GM21528 (cell line): ENCODE results near the gene BICD1.
A peak's percentile ranks its signal among the peaks of the same experiment; 100 is the strongest.
"Not testable (repeated sequence)": the region's sequence is repeated elsewhere in the genome, so short reads cannot be mapped to it uniquely, and the experiment has no call there.

Experiments used
- ATAC-seq: cut with Tn5 transposase; IDR thresholded peaks from one replicate; pipeline ENCODE4 v1.9.1; 2021; ENCODE audit warnings: mild to moderate bottlenecking, moderate library complexity; ENCODE audit not compliant: unreplicated experiment, low FRiP score

The BICD1 gene

GRCh38 chr12:32106517-32107358 is at the start of gene BICD1:
Gene BICD1 (plus strand): TSS chr12:32106847. CDS start chr12:32107332, 485 bp downstream.
- ATAC-seq, result peak; percentile 82

GRCh38 chr12:32061033-32061432 is 45.6 kb upstream of the BICD1 start:
- ATAC-seq, result no peak

- no peak for ATAC-seq
Measured at GRCh38 chr12:32062881-32063280, 43.8 kb upstream of the BICD1 start.

DNA sequence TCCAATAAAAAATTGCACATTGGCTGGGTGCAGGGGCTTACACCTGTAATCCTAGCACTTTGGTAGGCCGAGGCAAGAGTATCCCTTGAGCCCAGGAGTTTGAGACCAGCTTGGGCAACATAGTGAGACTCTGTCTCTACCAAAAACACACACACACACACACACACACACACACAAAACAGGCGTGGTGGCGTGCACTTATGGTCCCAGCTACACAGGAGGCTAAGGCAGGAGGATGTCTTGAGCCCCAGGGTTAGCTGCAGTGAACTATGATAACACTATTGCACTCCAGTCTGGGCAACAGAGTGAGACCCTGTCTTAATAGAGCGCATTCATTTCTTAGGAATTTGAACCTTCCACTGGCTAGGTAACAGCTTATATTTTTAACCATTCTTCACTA is 42.9 kb upstream of the BICD1 start:
- no peak for ATAC-seq

DNA sequence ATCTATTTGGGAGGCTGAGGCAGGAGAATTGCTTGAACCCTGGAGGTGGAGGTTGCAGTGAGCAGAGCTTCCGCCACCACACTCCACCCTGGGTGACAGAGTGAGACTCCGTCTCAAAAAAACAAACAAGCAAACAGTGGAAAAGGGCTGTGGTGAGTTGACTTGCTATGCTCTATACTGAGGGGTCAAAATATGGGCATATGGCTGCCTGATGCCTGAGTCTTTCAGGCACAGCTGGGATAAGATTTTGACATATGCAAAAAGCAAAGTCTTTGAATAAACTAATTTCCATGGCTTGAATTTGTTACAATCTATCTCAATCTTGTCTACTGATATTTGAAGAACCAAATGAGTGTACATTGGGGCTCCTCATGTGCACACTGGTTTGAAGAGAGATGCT is 40.4 kb upstream of the BICD1 start:
- ATAC-seq, result no peak

DNA sequence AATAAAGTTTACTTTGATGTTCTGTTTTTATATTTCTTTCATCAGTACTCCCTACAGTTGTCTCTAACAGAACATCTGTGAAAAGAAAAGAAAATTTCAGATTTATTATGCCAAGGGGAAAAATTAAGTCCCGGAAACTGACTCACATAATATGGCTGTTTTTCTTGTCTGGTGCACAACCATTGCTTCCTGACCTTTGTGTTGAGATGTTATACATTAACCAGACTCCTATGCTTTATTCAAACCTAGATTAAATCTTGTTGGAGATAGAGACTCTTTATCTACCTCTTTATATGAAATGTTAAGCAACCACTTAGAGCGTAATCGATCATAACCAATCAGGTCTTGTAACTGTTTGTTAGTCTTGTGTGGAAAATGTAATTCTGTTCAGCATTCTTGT is 37.6 kb upstream of the BICD1 start:
- ATAC-seq, result no peak

GRCh38 chr12:32069731-32070130 is 36.9 kb upstream of the BICD1 start:
- ATAC-seq, result no peak

DNA sequence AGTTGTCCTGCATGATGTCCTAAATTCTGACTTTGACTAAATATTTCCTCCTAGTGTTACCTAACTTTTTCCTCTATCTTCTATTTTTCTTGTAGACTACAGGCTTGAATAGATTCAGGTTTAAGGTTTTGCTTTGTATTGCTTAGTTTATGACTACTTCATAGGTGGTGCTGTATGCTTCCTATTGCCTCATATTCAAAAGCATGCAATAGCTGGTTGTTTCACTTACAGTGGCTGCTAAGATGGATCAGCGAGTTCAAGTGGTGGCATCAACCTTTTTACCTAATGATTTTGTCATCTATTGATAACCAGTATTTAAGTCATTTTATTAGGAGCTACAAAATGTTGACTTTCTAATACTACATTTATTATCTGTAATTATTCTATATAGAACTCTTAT is 36.3 kb upstream of the BICD1 start:
- no peak for ATAC-seq

DNA sequence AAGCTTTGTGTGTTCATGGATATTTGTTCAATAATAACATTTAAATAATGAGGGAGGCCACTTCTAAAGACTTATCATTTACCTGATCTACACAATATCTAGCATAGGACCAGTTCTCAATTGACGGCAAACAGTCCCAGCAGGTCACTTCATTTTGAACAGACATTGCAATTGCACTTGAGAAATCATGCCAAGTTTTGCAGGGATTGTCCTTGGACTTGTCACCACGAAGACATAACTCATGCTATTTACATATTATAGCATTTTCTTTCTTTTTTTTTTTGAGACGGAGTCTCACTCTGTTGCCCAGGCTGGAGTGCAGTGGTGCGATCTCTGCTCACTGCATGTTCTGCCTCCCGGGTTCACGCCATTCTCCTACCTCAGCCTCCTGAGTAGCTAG is 34.5 kb upstream of the BICD1 start:
- no peak for ATAC-seq

- ATAC-seq, result no peak
Measured at GRCh38 chr12:32074432-32074831, 32.2 kb upstream of the BICD1 start.

DNA sequence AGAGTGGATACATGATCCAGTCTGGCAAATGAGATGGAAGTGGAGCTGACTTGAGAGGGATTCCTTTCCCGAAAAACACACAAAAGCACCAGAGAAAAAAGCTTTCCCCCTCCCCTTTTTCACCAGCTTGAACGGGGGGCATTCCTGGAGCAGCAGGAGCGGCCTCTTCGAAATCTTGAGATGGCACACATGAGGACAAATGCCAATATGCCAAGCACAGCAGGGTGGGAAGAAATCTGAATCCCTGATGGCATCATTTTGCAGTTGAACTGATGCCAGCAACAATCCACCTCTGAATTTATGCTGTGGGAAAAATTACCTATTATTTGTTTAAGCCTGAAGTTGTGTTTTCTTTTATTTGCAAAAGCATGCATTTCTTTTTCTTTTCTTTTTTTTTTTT is 29.7 kb upstream of the BICD1 start:
- no peak for ATAC-seq

DNA sequence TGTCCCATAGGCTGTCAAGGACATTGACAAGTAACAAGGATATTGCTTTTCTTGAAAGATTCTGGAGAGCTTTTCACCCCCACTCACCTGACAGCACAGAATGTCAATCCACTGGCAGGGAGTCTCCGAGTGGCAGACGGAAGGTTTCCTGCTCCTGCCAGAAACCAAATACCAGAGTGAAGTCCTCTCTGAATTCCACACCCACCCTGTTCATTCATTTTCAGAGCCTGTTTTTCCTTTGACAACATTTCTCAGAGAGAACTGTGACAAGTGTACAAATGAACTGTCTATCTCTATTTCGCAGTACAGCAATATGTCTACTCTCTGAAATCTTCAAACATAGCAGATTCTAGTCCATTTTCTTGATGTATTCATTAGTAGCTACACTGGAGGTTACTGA is 26.2 kb upstream of the BICD1 start:
- no peak for ATAC-seq

- no peak for ATAC-seq
Measured at GRCh38 chr12:32083489-32083888, 23.2 kb upstream of the BICD1 start.

GRCh38 chr12:32084017-32084688 is 22.5 kb upstream of the BICD1 start:
- ATAC-seq, result no peak

- ATAC-seq, result no peak
Measured at GRCh38 chr12:32084753-32085152, 21.9 kb upstream of the BICD1 start.

GRCh38 chr12:32087306-32087705 is 19.3 kb upstream of the BICD1 start:
- ATAC-seq, result no peak

DNA sequence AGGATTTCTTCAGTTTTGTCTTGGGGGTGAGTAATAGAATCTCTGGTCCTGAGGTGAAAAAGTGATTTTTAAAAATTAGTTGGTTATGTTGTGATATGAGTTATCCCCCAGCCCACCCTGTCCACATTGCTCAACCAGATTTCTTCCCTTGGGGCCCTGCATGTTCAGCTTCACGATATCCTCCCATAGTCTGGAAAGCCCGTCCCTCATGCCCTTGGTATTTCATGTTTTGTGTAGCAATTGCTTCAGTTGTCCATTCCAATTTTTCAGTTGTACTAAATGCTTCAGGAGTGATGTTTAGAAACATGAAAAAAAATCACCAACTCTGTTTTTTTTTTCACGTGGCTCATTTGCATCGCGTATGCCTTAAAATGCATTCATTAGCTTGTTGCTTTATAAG is 17.5 kb upstream of the BICD1 start:
- ATAC-seq, result no peak

- ATAC-seq, result no peak
Measured at GRCh38 chr12:32089586-32089985, 17.1 kb upstream of the BICD1 start.

DNA sequence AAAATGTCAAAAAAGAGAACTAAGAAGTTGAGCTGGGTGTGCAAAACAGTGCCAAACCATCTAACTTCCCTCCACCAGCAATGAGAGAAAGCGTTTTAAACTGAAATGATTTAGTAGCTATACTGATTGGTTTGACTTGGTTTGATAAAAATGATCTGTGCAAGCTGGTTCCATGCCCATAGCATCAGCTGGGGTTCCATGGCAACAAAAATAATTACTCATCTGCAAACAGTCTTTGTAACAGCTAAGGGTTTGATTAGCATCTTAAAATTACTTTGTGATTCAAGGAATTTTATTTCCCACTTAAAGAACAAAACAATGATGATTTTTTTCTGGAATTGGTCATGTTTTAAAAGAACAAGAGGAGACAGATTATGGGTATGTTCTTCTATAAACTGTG is 15.0 kb upstream of the BICD1 start:
- ATAC-seq, result no peak

DNA sequence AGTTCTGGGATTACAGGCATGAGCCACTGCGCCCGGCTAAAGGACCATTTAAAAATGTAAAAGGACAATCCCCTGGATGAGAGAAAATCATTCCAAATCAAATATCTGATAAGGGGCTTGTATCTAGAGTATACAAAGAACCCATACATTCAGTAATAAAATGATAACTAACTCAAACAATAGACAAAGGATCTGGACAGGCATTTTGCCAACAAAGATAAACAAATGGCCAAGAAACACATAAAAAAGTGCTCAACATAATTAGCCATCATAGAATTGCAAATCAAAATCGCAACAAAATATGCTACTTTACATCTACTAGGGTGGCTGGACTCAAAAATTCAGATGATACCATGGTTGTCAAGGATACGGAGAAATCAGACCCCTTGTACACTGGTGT is 8.5 kb upstream of the BICD1 start:
- ATAC-seq, result no peak

DNA sequence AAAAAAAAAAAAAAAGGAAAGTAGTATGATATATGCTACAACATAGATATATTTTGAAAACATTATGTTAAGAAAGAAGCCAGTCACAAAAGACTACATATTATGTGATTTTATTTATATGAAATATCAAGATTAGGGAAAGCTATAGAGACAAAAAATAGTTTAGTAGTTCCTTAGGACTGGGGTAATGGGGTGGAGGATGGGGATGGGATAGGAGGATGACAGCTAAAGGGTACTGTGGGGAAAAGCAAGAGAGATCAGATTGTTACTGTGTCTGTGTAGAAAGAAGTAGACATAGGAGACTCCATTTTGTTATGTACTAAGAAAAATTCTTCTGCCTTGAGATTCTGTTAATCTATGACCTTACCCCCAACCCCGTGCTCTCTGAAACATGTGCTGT is 7.4 kb upstream of the BICD1 start:
- not testable (repeated sequence) for ATAC-seq

DNA sequence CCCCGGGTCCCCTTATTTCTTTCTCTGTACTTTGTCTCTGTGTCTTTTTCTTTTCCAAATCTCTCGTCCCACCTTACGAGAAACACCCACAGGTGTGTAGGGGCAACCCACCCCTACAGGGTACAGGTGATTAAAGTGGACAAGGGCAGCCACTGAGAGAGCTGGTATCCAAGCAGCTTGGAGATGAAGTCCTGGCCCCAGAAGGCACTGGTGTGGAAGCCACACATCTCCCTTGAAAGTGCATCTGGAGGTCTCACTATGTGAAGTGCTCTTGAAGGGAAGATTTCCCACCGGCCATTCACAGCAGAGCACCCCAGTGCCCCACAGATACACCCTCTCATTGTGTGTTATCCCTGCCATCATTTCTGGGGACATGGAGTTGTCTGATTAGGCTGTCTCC is 6.3 kb upstream of the BICD1 start:
- ATAC-seq, result no peak
